Spinal cord (tissue), 10 donors: ENCODE data around the gene EPSTI1. TPM values are rescaled to one million over a fixed set of nuclear protein-coding genes. Genes with fewer than 3 reads are reported as not detected.

ENCODE experiments used
- DNase-seq, 6 donors: peaks; one replicate each; pipeline versions ENCODE4 v3.0.0 to v3.0.0-alpha.2; 2013 to 2015; ENCODE audit warnings: low spot score in 6 of 6, low read depth in 4 of 6
- H3K27ac ChIP-seq: one replicate; pipeline ENCODE4 v1.5.1; 2013; ENCODE audit warnings: low read depth, low read length, control low read depth
- H3K27me3 ChIP-seq: one replicate; pipeline ENCODE4 v1.6.1; 2013; ENCODE audit warnings: low read length; ENCODE audit not compliant: control insufficient read depth, insufficient read depth
- H3K36me3 ChIP-seq: one replicate; pipeline ENCODE4 v1.6.1; 2013; ENCODE audit warnings: low read length; ENCODE audit not compliant: control insufficient read depth, insufficient read depth
- H3K4me1 ChIP-seq: one replicate; pipeline ENCODE4 v1.6.1; 2013; ENCODE audit warnings: low read length; ENCODE audit not compliant: control insufficient read depth, insufficient read depth
- H3K4me3 ChIP-seq: one replicate; pipeline ENCODE4 v1.5.1; 2013; ENCODE audit warnings: low read depth, low read length, control low read depth
- H3K9me3 ChIP-seq: one replicate; pipeline ENCODE4 v1.6.1; 2013; ENCODE audit warnings: low read length; ENCODE audit not compliant: control insufficient read depth, insufficient read depth
- WGBS: methylation state at CpG from one replicate; pipeline ENCODE4 v1.1.5; 2013; ENCODE audit warnings: missing lambda C conversion rate; ENCODE audit not compliant: insufficient coverage; 5-methylcytosine and 5-hydroxymethylcytosine counted together
- polyA plus RNA-seq, 2 donors: library from polyadenylated mRNA; unstranded; fragments of 120-200 nt; gene quantifications; one replicate each; pipeline ENCODE4 v1.2.1, GENCODE V29; 2013; ENCODE audit not compliant: insufficient read length in 2 of 2
- total RNA-seq, 2 donors: library from RNA; depleted of rRNA in 1 of 2; stranded (reverse); fragments of 120-200 nt in 1 of 2; fragments of >200 nt in 1 of 2; gene quantifications; one replicate each; pipeline versions ENCODE4 v1.2.3 to v1.2.4, GENCODE V29; 2013 to 2014
- donor health status: healthy.

EPSTI1 gene
- total and polyA plus RNA-seq, 4 donors, result 3.8 to 16.0 (median 4.5) TPM

DNA sequence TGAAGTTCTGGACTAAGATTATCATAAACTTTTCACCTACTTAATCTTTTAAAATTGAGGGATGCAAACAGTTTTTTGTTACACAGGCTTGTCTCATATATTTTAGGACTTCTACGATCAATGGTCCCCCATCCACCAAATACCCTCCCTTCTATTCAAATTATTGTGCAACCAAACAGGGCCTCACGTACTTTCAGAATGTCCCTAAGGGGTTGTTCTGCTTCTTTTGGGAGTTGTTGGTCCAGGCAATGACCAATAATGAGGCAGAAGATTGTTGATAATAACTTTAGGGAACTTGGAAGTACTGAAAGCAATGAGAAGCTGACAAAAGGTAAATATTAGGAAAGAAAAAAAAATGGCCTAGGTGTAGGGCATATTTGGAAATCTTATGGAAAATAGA is 34.2 kb upstream of the EPSTI1 start:
- H3K36me3 ChIP-seq, result no peaks in the 10 kb centered on the region
- DNase-seq, result no peak
- H3K27me3 ChIP-seq, result no peaks in the 10 kb centered on the region
- H3K9me3 ChIP-seq, result no peaks in the 10 kb centered on the region
- WGBS, result 60% methylated on average over 1 of the region's 2 CpGs
- H3K4me3 ChIP-seq, result no peak overlapping the region
- peaks cover 19% of the 10 kb centered on the region for H3K4me1 ChIP-seq
- no peak overlapping the region for H3K27ac ChIP-seq

DNA sequence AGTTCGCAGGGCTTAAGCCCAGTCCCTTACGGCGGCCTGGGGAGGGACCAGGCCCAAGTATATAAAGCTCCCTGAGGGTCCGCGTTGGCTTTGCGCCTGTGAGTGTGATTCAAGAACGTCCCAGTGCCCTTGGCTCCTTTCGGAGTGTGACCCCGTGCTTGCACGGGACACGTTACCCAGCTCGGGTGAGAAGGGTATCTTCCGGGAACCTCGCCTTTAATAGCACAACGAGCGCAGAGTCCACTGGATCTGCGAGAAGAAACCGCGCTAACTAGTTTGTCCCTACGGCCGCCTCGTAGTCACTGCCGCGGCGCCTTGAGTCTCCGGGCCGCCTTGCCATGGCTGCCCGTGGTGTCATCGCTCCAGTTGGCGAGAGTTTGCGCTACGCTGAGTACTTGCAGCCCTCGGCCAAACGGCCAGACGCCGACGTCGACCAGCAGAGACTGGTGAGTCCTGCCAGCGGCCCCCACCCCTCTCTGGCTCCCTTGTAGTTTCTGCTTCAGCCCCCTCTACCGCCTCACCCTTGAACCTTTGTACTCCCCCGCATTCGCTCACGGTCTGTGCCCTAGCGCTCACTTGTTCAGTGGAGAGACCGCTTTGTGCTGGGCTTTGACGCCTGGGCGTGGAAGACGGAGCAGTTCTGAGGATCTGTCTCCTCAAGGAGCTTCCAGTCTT is 31.4 kb upstream of the EPSTI1 start, which contains the start of gene DNAJC15:
Gene DNAJC15 (plus strand): TSS at position 298 of the 675 bp plus-strand sequence. CDS start 41 bp downstream, at position 339.
- Histone ChIP-seq H3K9me3 (no peaks in the 10 kb centered on the region), H3K27ac (peak within 1 kb of the TSS; percentile 96), H3K4me3 (peak within 1 kb of the TSS; percentile 86), H3K4me1 (peaks cover 19% of the 10 kb centered on the region), H3K27me3 (no peaks in the 10 kb centered on the region), H3K36me3 (no peaks in the 10 kb centered on the region)
- peak; percentile 80 to 97 (median 88) for DNase-seq
- 1% methylated on average over 48 of the region's 48 CpGs for WGBS

DNA sequence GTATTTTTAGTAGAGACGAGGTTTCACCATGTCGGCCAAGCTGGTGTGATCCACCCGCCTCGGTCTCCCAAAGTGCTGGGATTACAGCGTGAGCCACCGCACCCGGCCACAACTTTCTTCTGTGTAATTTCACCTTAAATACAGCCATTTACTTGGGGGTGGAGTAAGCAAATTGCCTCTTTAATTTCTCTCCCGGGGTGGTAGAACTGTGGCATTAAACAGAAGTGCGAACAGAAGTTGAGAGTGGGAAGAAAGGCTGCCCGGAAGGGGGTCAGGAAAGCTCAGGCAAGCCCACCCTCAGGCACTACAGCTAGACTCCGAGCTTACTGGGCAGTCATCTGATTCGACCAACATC is 30.9 kb upstream of the EPSTI1 start:
- Histone ChIP-seq H3K36me3 (no peaks in the 10 kb centered on the region), H3K9me3 (no peaks in the 10 kb centered on the region), H3K4me3 (peak overlapping the region; percentile 86), H3K27me3 (no peaks in the 10 kb centered on the region), H3K4me1 (peaks cover 19% of the 10 kb centered on the region), H3K27ac (peak overlapping the region; percentile 96)
- DNase-seq, result peak in 1 of 6 donors; percentile 40
- WGBS, result 18% methylated on average over 6 of the region's 12 CpGs

DNA sequence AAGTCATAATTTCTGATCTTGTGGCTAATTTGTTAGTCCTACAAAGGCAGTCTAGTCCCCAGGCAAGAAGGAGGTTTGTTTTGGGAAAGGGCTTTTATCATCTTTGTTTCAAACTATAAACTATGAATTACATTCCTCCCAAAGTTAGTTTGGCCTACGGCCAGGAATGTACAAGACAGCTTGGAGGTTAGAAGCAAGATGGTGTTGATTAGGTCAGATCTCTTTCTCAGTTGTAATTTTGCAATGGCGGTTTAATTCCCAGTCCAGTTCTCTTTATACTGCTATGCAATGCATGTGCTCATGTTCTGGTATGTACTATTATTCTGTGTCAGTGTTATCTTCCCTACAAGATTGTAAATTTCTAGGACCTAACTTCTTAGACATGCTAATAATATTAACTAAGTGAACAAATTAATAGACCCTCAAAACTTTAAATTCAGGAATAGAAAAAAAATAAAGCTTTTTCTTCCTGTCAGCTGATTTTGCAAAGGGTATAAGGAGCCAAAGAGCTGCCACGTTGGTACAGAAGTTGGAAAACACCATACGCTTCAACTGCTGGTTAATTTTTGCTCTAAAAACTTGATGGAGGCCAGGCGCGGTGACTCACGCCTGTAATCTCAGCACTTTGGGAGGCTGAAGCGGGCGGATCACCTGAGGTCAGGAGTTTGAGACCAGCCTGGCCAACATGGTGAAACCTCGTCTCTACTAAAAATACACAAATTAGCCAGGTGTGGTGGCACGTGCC is 30.1 kb upstream of the EPSTI1 start:
- H3K9me3 ChIP-seq, result no peaks in the 10 kb centered on the region
- DNase-seq, result no peak
- no peaks in the 10 kb centered on the region for H3K27me3 ChIP-seq
- no peak overlapping the region for H3K27ac ChIP-seq
- 94% methylated on average over 7 of the region's 11 CpGs for WGBS
- no peaks in the 10 kb centered on the region for H3K36me3 ChIP-seq
- H3K4me3 ChIP-seq, result no peak overlapping the region
- H3K4me1 ChIP-seq, result peaks cover 19% of the 10 kb centered on the region

DNA sequence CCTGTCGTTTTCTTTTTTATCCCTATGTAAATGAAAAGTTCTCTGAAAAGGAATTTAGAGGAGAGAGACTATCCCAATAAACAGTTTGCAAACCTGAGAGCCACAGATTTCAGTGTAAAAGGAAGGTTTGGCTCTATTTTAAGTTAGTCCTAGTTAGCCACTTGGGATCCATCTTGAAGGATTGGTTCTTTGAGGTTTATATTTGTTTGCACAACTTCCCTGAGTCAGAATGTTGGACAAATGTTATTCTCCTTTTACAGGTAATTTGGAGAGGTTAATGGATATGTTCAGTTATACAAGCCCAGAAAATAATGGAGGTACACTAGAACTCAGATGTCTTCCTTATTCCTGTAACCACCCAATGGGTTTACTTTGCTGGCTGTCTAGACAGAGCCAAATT is 28.8 kb upstream of the EPSTI1 start:
- no peaks in the 10 kb centered on the region for H3K27me3 ChIP-seq
- no peaks in the 10 kb centered on the region for H3K36me3 ChIP-seq
- no peak overlapping the region for H3K27ac ChIP-seq
- no peaks in the 10 kb centered on the region for H3K9me3 ChIP-seq
- H3K4me1 ChIP-seq, result peaks cover 19% of the 10 kb centered on the region
- WGBS, result no CpG with 5 or more reads among the region's 1 CpG
- no peak for DNase-seq
- no peak overlapping the region for H3K4me3 ChIP-seq

DNA sequence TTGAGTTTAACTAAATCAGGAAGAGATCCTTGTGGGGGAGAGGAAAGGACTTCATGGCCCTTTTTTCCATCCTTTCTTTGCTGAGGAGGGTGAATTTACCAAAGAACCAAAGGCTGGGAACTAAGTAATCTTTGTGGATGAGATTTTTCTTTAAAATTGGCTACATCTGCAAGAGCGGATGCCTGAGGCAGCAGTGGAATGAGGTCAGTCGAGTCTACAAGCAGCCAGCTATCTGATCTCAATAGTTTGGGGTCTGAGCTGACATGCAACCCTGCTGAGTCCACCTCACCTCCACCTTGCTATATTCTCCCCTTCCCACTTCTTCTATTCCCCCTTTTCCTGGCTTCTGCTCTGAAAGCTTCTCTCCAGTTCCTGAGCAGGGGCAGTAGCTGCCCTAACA is 27.8 kb upstream of the EPSTI1 start:
- 73% methylated on average over 2 of the region's 2 CpGs for WGBS
- H3K9me3 ChIP-seq, result no peaks in the 10 kb centered on the region

DNA sequence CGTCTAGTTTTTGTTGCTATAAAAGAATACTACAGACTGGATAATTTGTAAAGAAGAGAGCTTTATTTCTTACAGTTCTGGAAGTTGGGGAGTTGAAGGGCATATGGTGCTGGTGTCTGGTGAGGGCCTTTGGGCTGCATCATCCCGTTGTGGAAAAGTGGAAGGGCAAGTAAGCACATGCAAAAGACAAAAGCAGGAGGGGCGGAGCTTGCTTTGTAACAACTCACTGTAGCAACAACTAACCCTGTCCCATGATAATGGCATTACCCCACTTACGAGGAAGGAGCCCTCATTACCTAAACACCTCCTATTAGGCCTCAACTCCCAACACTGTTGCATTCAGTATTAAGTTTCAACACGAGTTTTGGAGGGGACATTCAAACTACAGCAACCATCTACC is 24.2 kb upstream of the EPSTI1 start:
- H3K4me1 ChIP-seq, result no peaks in the 10 kb centered on the region
- no peak overlapping the region for H3K27ac ChIP-seq
- 100% methylated on average over 1 of the region's 5 CpGs for WGBS
- H3K36me3 ChIP-seq, result no peaks in the 10 kb centered on the region
- no peaks in the 10 kb centered on the region for H3K27me3 ChIP-seq
- DNase-seq, result no peak
- no peak overlapping the region for H3K4me3 ChIP-seq
- no peaks in the 10 kb centered on the region for H3K9me3 ChIP-seq

More for the DNA sequence above, 27.8 kb upstream of the EPSTI1 start:
- H3K4me1 ChIP-seq, result peaks cover 15% of the 10 kb centered on the region
- H3K36me3 ChIP-seq, result no peaks in the 10 kb centered on the region
- H3K4me3 ChIP-seq, result no peak overlapping the region
- no peak for DNase-seq
- no peak overlapping the region for H3K27ac ChIP-seq
- H3K27me3 ChIP-seq, result no peaks in the 10 kb centered on the region

DNA sequence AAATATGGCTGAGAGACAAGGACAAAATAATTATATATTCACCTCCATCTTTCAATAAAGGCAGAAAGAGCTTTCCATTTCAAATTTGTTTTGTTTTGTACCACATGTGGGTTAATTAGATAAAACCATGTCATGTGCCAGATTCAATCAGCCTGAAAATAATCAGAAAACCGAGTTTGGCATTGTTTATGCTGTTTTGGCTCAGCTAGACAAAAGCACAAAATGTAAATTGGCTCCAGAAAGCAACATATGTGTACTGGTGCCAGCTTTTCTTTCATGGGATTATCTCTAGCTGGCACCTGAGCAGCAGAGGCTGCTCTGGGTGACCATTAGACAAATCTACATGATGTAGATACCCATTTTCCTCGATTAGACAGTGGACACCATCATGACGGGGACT is 22.1 kb upstream of the EPSTI1 start:
- Histone ChIP-seq H3K4me1 (no peaks in the 10 kb centered on the region), H3K9me3 (no peaks in the 10 kb centered on the region), H3K27ac (no peak overlapping the region), H3K4me3 (no peak overlapping the region), H3K36me3 (no peaks in the 10 kb centered on the region), H3K27me3 (no peaks in the 10 kb centered on the region)
- 46% methylated on average over 3 of the region's 3 CpGs for WGBS
- peak in 3 of 6 donors; percentile 14 to 81 (median 80) for DNase-seq

DNA sequence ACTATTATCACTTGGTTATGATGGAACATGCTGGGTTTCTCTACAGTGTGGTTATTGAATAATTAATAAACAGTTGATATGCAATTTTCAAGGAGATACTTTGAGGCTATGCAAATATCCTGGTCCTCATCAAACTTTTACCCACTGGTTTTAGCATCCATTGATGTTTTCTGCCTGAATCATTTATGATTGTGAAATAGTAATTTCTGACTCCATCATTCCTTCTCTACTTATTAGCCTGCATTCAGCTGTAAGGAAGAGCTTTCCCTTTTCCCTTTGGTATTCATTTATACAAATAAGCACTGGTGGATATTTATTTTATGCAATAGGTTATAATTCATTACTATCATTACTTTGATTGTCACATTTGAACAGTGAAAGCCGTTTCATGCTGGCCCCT is 17.5 kb upstream of the EPSTI1 start:
- Histone ChIP-seq H3K27me3 (no peaks in the 10 kb centered on the region), H3K36me3 (no peaks in the 10 kb centered on the region), H3K27ac (no peak overlapping the region), H3K4me1 (no peaks in the 10 kb centered on the region), H3K9me3 (no peaks in the 10 kb centered on the region), H3K4me3 (no peak overlapping the region)
- DNase-seq, result no peak
- WGBS, result no CpG with 5 or more reads among the region's 1 CpG

DNA sequence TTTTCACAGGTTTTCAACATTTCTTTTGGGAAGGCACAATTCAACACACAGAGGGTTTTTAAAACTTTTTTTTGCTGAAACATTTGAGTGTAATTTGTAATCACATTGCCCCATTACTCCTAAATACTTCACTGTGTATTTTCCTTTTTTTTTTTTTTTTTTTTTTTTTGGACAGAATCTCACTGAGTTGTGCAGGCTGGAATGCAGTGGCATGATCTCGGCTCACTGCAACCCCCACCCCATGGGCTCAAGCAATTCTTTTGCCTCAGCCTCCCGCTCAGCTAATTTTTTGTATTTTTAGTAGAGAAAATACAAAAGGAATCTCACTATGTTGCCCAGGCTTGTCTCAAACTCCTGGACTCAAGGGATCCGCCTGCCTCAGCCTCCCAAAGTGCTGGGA is 16.6 kb upstream of the EPSTI1 start:
- Histone ChIP-seq H3K27ac (no peak overlapping the region), H3K4me3 (no peak overlapping the region), H3K4me1 (no peaks in the 10 kb centered on the region), H3K36me3 (no peaks in the 10 kb centered on the region), H3K9me3 (no peaks in the 10 kb centered on the region), H3K27me3 (no peaks in the 10 kb centered on the region)
- DNase-seq, result no peak
- WGBS, result 80% methylated on average over 1 of the region's 3 CpGs
